A549 (cell line): Measurements from ENCODE around the gene RRP9. TPM values are rescaled to one million over a fixed set of nuclear protein-coding genes. Genes with fewer than 3 reads are reported as not detected.

ENCODE experiments used
- ATAC-seq, 2 experiments: fragments of 200-7000 bp in 1 of 2; fragments of >200 bp in 1 of 2; cut with Nextera tagmentation in 1 of 2; cut with Tn5 transposase in 1 of 2; 3 replicates each; pipeline versions ENCODE4 v1.8.0 to v1.9.1; 2018 to 2020; ENCODE audit warnings: mild to moderate bottlenecking in 1 of 2, moderate library complexity in 1 of 2
- CTCF ChIA-PET: fragments of 300-600 bp; sonication (Branson Sonifier 250); formaldehyde crosslinking; extraction: SDS; loops from one replicate; lab custom pipeline; 2021; ENCODE audit warnings: antibody characterized with exemption, inconsistent platforms; lab: Yijun Ruan, JAX
- POLR2A ChIA-PET: fragments of 350-600 bp; formaldehyde crosslinking; extraction: SDS; loops from one replicate; lab custom pipeline; 2021; ENCODE audit warnings: antibody characterized with exemption, inconsistent platforms; lab: Yijun Ruan, JAX
- DNase-seq, 2 experiments: peaks; one replicate each; pipeline versions ENCODE4 v3.0.0 to v3.0.0-alpha.2; 2011 to 2016; ENCODE audit warnings: low read depth in 1 of 2, low spot score in 1 of 2
- FAIRE-seq: peaks from 2 replicates; lab custom pipeline; 2011; peaks lifted over from hg19 to GRCh38; lab: Jason Lieb, UNC
- H3K27ac ChIP-seq, 2 experiments: fragments of >200 bp; sonication (Bioruptor Twin); formaldehyde crosslinking; 3 replicates each; pipeline ENCODE4 v1.5.1; 2016 to 2017
- H3K4me1 ChIP-seq: fragments of >200 bp; sonication (Bioruptor Twin); formaldehyde crosslinking; 3 replicates; pipeline ENCODE4 v1.6.1; 2016
- H3K4me2 ChIP-seq: fragments of >200 bp; sonication (Bioruptor Twin); formaldehyde crosslinking; 3 replicates; pipeline ENCODE4 v1.6.1; 2016
- H3K4me3 ChIP-seq: fragments of >200 bp; sonication (Bioruptor Twin); formaldehyde crosslinking; 3 replicates; pipeline ENCODE4 v1.5.1; 2016
- H3K9me3 ChIP-seq: fragments of >200 bp; sonication (Bioruptor Twin); formaldehyde crosslinking; 3 replicates; pipeline ENCODE4 v1.6.1; 2016
- ATOH8 ChIP-seq: fragments of 250-450 bp; sonication (Bioruptor Pico); IDR thresholded peaks from 2 replicates; pipeline ENCODE4 v1.5.0; 2020; ENCODE audit warnings: low read depth, mild to moderate bottlenecking, moderate library complexity
- BCL3 ChIP-seq: fragments of >200 bp; sonication (Bioruptor Twin); formaldehyde crosslinking; IDR thresholded peaks from 3 replicates; pipeline ENCODE4 v1.6.1; 2016
- CBX2 ChIP-seq: fragments of 200-600 bp; sonication (generic); IDR thresholded peaks from 2 replicates; pipeline ENCODE4 v1.6.1; 2016; ENCODE audit warnings: low read depth, mild to moderate bottlenecking, borderline replicate concordance
- CBX8 ChIP-seq: fragments of 200-600 bp; sonication (generic); IDR thresholded peaks from 2 replicates; pipeline ENCODE4 v1.6.1; 2016
- CTCF ChIP-seq: fragments of >200 bp; sonication (Bioruptor Twin); formaldehyde crosslinking; IDR thresholded peaks from 3 replicates; pipeline ENCODE4 v1.5.1; 2016
- EHF ChIP-seq: fragments of 250-450 bp; sonication (Bioruptor Pico); IDR thresholded peaks from 2 replicates; pipeline ENCODE4 v1.5.0; 2020; ENCODE audit warnings: mild to moderate bottlenecking
- EHMT2 ChIP-seq: fragments of 200-600 bp; sonication (generic); IDR thresholded peaks from 2 replicates; pipeline ENCODE4 v1.6.1; 2016; ENCODE audit warnings: antibody characterized with exemption, low read depth, mild to moderate bottlenecking, moderate library complexity
- ELK1 ChIP-seq: fragments of 150-350 bp; IDR thresholded peaks from 2 replicates; pipeline ENCODE4 v1.6.1; 2014; ENCODE audit warnings: low read depth, mild to moderate bottlenecking, low read length
- EP300 ChIP-seq, 2 experiments: fragments of >200 bp; sonication (Bioruptor Twin); formaldehyde crosslinking; IDR thresholded peaks; 2 replicates in 1 of 2; 3 replicates in 1 of 2; pipeline ENCODE4 v1.6.1; 2016 to 2017
- FOXS1 ChIP-seq: fragments of 250-450 bp; sonication (Bioruptor Pico); IDR thresholded peaks from 2 replicates; pipeline ENCODE4 v1.5.0; 2020; ENCODE audit warnings: mild to moderate bottlenecking, moderate library complexity
- HDAC2 ChIP-seq: fragments of 200-600 bp; sonication (generic); IDR thresholded peaks from 2 replicates; pipeline ENCODE4 v1.6.1; 2016
- HOXA7 ChIP-seq: fragments of 250-450 bp; sonication (Bioruptor Pico); IDR thresholded peaks from 2 replicates; pipeline ENCODE4 v1.5.0; 2020; ENCODE audit warnings: mild to moderate bottlenecking, moderate library complexity
- JUNB ChIP-seq: fragments of >200 bp; sonication (Bioruptor Twin); formaldehyde crosslinking; IDR thresholded peaks from 2 replicates; pipeline ENCODE4 v1.6.1; 2016
- NFE2L2 ChIP-seq: fragments of 150-350 bp; conservative IDR thresholded peaks from 2 replicates; pipeline ENCODE4 v1.6.1; 2014; ENCODE audit warnings: low read length
- NR3C1 ChIP-seq: fragments of >200 bp; sonication (Bioruptor Twin); formaldehyde crosslinking; IDR thresholded peaks from 3 replicates; pipeline ENCODE4 v1.6.1; 2017
- PBX3 ChIP-seq: IDR thresholded peaks from 2 replicates; pipeline ENCODE4 v1.6.1; 2012
- PHF8 ChIP-seq: fragments of 200-600 bp; sonication (generic); IDR thresholded peaks from 2 replicates; pipeline ENCODE4 v1.6.1; 2016; ENCODE audit warnings: low read depth, mild to moderate bottlenecking, antibody characterized with exemption, moderate library complexity, borderline replicate concordance
- POLR2AphosphoS2 ChIP-seq: conservative IDR thresholded peaks from 2 replicates; pipeline ENCODE4 v1.6.1; 2012; ENCODE audit warnings: low read length, improper control_type of control experiment, inconsistent platforms
- RARB ChIP-seq: fragments of 250-450 bp; sonication (Bioruptor Pico); IDR thresholded peaks from 2 replicates; pipeline ENCODE4 v1.8.0; 2021; ENCODE audit warnings: mild to moderate bottlenecking, moderate library complexity
- SMC3 ChIP-seq: fragments of >200 bp; sonication (Bioruptor Twin); formaldehyde crosslinking; IDR thresholded peaks from 3 replicates; pipeline ENCODE4 v1.6.1; 2018; ENCODE audit warnings: inconsistent platforms
- ZSCAN20 ChIP-seq: fragments of 250-450 bp; sonication (Bioruptor Pico); IDR thresholded peaks from 2 replicates; pipeline ENCODE4 v1.8.0; 2022; ENCODE audit warnings: mild to moderate bottlenecking, moderate library complexity
- WGBS: methylation state at CpG from one replicate; pipeline ENCODE4 v1.1.6; 2017; ENCODE audit errors: missing lambda C conversion rate; 5-methylcytosine and 5-hydroxymethylcytosine counted together
- polyA plus RNA-seq, 4 experiments: library from polyadenylated mRNA; depleted of rRNA in 3 of 4; stranded (reverse); fragments of >200 nt; fragmentation: RNase III in 1 of 4; extraction: RNeasy Plus Mini Kit Qiagen cat#74134 plus additional on column Dnase treatment in 1 of 4; gene quantifications; 2 replicates in 3 of 4; 3 replicates in 1 of 4; pipeline ENCODE4 v1.2.3, GENCODE V29; 2011 to 2017
- small RNA-seq, 6 experiments: library from RNA; depleted of rRNA; stranded (forward); fragments of <200 nt; gene quantifications; one replicate each; pipeline ENCODE3, GENCODE V24; 2012

The RRP9 gene
- polyA plus RNA-seq, 2 of the 4 experiments (the other 2 are of a cell fraction) = 17.0 to 34.3 TPM

- DNase-seq (no peak), ATAC-seq (no peak), FAIRE-seq (no peak)
- TF ChIP-seq FOXS1 (CRISPR knock-in tag) = no peak
- no peak for TF ChIP-seq EP300 (IDR thresholded peaks at IDR 0.05)
- Histone ChIP-seq H3K4me3 (no peak overlapping the region), H3K27ac (no peak overlapping the region), H3K9me3 (no peaks in the 10 kb centered on the region), H3K4me2 (no peak overlapping the region), H3K4me1 (no peaks in the 10 kb centered on the region)
- 15% methylated on average over 2 of the region's 2 CpGs for WGBS
- POLR2A ChIA-PET = no interaction called here
- CTCF ChIA-PET = no interaction called here
These were observed 54.1 kb downstream of the RRP9 start for GRCh38 chr3:51887620-51888019.

GRCh38 chr3:51886447-51886846 is 55.3 kb downstream of the RRP9 start:
- DNase-seq (no peak), ATAC-seq (no peak), FAIRE-seq (no peak)
- Histone ChIP-seq H3K27ac (no peak overlapping the region), H3K4me1 (no peaks in the 10 kb centered on the region), H3K4me2 (no peak overlapping the region), H3K4me3 (no peak overlapping the region), H3K9me3 (no peaks in the 10 kb centered on the region)
- ChIA-PET POLR2A (no interaction called here), CTCF (no interaction called here)
- TF ChIP-seq HDAC2 = no peak
- TF ChIP-seq NFE2L2 = no peak
- TF ChIP-seq PHF8 = no peak
- no peak for TF ChIP-seq EHMT2
- TF ChIP-seq SMC3 = no peak
- TF ChIP-seq ATOH8 (CRISPR knock-in tag) = no peak
- TF ChIP-seq ELK1 = no peak
- no peak for TF ChIP-seq BCL3
- no peak for TF ChIP-seq EHF (CRISPR knock-in tag)
- TF ChIP-seq JUNB = no peak
- no peak for TF ChIP-seq CBX8
- no peak for TF ChIP-seq POLR2AphosphoS2
- TF ChIP-seq NR3C1 = no peak
- TF ChIP-seq ZSCAN20 (CRISPR knock-in tag) = no peak
- no peak for TF ChIP-seq CBX2
- TF ChIP-seq RARB (CRISPR knock-in tag) = no peak
- TF ChIP-seq HOXA7 (CRISPR knock-in tag) = no peak
- TF ChIP-seq PBX3 = no peak
- TF ChIP-seq CTCF = no peak

Small RNAs within 50 kb of the gene (small RNA-seq; reads per million reads assigned to genes)
- gene AC115284.1 = 0 reads per million in 6 experiments

Other genes with a start within 250 kb of the RRP9 start
- gene GRM2, start 234.8 kb downstream of the RRP9 start, polyA plus RNA-seq (2011; rRNA removed) = not detected in 2 replicates
- 0.01 to 0.03 TPM (median 0.03 TPM) in 3 replicates for gene GRM2, start 234.8 kb downstream of the RRP9 start, polyA plus RNA-seq (2017; fragmentation: RNase III; extraction: RNeasy Plus Mini Kit Qiagen cat#74134 plus additional on column Dnase treatment)
- not detected in 2 replicates for gene IQCF6, start 162.7 kb downstream of the RRP9 start, polyA plus RNA-seq (2011; rRNA removed)
- not detected in 3 replicates for gene IQCF6, start 162.7 kb downstream of the RRP9 start, polyA plus RNA-seq (2017; fragmentation: RNase III; extraction: RNeasy Plus Mini Kit Qiagen cat#74134 plus additional on column Dnase treatment)
- not detected in 2 replicates for gene IQCF2, start 80.3 kb downstream of the RRP9 start, polyA plus RNA-seq (2011; rRNA removed)
- not detected in 3 replicates for gene IQCF2, start 80.3 kb downstream of the RRP9 start, polyA plus RNA-seq (2017; fragmentation: RNase III; extraction: RNeasy Plus Mini Kit Qiagen cat#74134 plus additional on column Dnase treatment)
- not detected in 2 replicates for gene IQCF5, start 66.3 kb downstream of the RRP9 start, polyA plus RNA-seq (2011; rRNA removed)
- gene IQCF5, start 66.3 kb downstream of the RRP9 start, polyA plus RNA-seq (2017; fragmentation: RNase III; extraction: RNeasy Plus Mini Kit Qiagen cat#74134 plus additional on column Dnase treatment) = not detected in 3 replicates
- not detected in 2 replicates for gene IQCF1, start 38.6 kb downstream of the RRP9 start, polyA plus RNA-seq (2011; rRNA removed)
- gene IQCF1, start 38.6 kb downstream of the RRP9 start, polyA plus RNA-seq (2017; fragmentation: RNase III; extraction: RNeasy Plus Mini Kit Qiagen cat#74134 plus additional on column Dnase treatment) = not detected in 3 replicates
- gene PARP3, start 459 bp upstream of the RRP9 start, polyA plus RNA-seq (2011; rRNA removed) = 7.6 and 7.8 TPM in 2 replicates
- 10.8 to 14.0 TPM (median 11.0 TPM) in 3 replicates for gene PARP3, start 459 bp upstream of the RRP9 start, polyA plus RNA-seq (2017; fragmentation: RNase III; extraction: RNeasy Plus Mini Kit Qiagen cat#74134 plus additional on column Dnase treatment)
- not detected in 2 replicates for gene GPR62, start 13.5 kb upstream of the RRP9 start, polyA plus RNA-seq (2011; rRNA removed)
- gene GPR62, start 13.5 kb upstream of the RRP9 start, polyA plus RNA-seq (2017; fragmentation: RNase III; extraction: RNeasy Plus Mini Kit Qiagen cat#74134 plus additional on column Dnase treatment) = 0.05 TPM in 1 of 3 replicates, not detected in the others
- 8.6 and 9.3 TPM in 2 replicates for gene PCBP4, start 25.6 kb upstream of the RRP9 start, polyA plus RNA-seq (2011; rRNA removed)
- gene PCBP4, start 25.6 kb upstream of the RRP9 start, polyA plus RNA-seq (2017; fragmentation: RNase III; extraction: RNeasy Plus Mini Kit Qiagen cat#74134 plus additional on column Dnase treatment) = 10.9 to 11.5 TPM (median 11.0 TPM) in 3 replicates
- gene ABHD14B, start 32.1 kb upstream of the RRP9 start, polyA plus RNA-seq (2011; rRNA removed) = 37.9 and 39.7 TPM in 2 replicates
- gene ABHD14B, start 32.1 kb upstream of the RRP9 start, polyA plus RNA-seq (2017; fragmentation: RNase III; extraction: RNeasy Plus Mini Kit Qiagen cat#74134 plus additional on column Dnase treatment) = 23.2 to 27.2 TPM (median 23.5 TPM) in 3 replicates
- gene ABHD14A, start 33.2 kb upstream of the RRP9 start, polyA plus RNA-seq (2011; rRNA removed) = 6.3 and 7.5 TPM in 2 replicates
- gene ABHD14A, start 33.2 kb upstream of the RRP9 start, polyA plus RNA-seq (2017; fragmentation: RNase III; extraction: RNeasy Plus Mini Kit Qiagen cat#74134 plus additional on column Dnase treatment) = 9.1 to 9.5 TPM (median 9.5 TPM) in 3 replicates
- gene ACY1, start 41.6 kb upstream of the RRP9 start, polyA plus RNA-seq (2011; rRNA removed) = 21.1 and 25.1 TPM in 2 replicates
- gene ACY1, start 41.6 kb upstream of the RRP9 start, polyA plus RNA-seq (2017; fragmentation: RNase III; extraction: RNeasy Plus Mini Kit Qiagen cat#74134 plus additional on column Dnase treatment) = 19.9 to 21.4 TPM (median 20.7 TPM) in 3 replicates
- 808 and 909 TPM in 2 replicates for gene RPL29, start 54.0 kb upstream of the RRP9 start, polyA plus RNA-seq (2011; rRNA removed)
- 1,098 to 1,170 TPM (median 1,152 TPM) in 3 replicates for gene RPL29, start 54.0 kb upstream of the RRP9 start, polyA plus RNA-seq (2017; fragmentation: RNase III; extraction: RNeasy Plus Mini Kit Qiagen cat#74134 plus additional on column Dnase treatment)
- gene DUSP7, start 114.7 kb upstream of the RRP9 start, polyA plus RNA-seq (2011; rRNA removed) = 3.9 and 4.4 TPM in 2 replicates
- gene DUSP7, start 114.7 kb upstream of the RRP9 start, polyA plus RNA-seq (2017; fragmentation: RNase III; extraction: RNeasy Plus Mini Kit Qiagen cat#74134 plus additional on column Dnase treatment) = 4.8 TPM in 3 replicates
- 9.4 and 9.8 TPM in 2 replicates for gene POC1A, start 212.5 kb upstream of the RRP9 start, polyA plus RNA-seq (2011; rRNA removed)
- gene POC1A, start 212.5 kb upstream of the RRP9 start, polyA plus RNA-seq (2017; fragmentation: RNase III; extraction: RNeasy Plus Mini Kit Qiagen cat#74134 plus additional on column Dnase treatment) = 13.8 to 14.9 TPM (median 14.1 TPM) in 3 replicates